HepG2 (cell line): ENCODE measurements around the gene KCTD19. TPM values are rescaled to one million over a fixed set of nuclear protein-coding genes. Genes with fewer than 3 reads are reported as not detected.

Source experiments
- ATM ChIP-seq: fragments of 450-650 bp; IDR thresholded peaks from 2 replicates; pipeline ENCODE4 v1.7.1; 2017; ENCODE audit warnings: mild to moderate bottlenecking, borderline replicate concordance
- FIP1L1 ChIP-seq: fragments of 200-400 bp; formaldehyde crosslinking; IDR thresholded peaks from 2 replicates; pipeline ENCODE4 v1.6.1; 2018; ENCODE audit warnings: low read depth, mild to moderate bottlenecking, low read length, moderate library complexity, borderline replicate concordance; ENCODE audit not compliant: insufficient read depth
- PHB2 ChIP-seq: fragments of 450-650 bp; IDR thresholded peaks from 2 replicates; pipeline ENCODE4 v1.6.1; 2018; ENCODE audit not compliant: partially characterized antibody
- SP4 ChIP-seq: sonication (generic); formaldehyde crosslinking; IDR thresholded peaks from 2 replicates; pipeline ENCODE4 v1.8.1; 2023; ENCODE audit warnings: mild to moderate bottlenecking, missing genetic modification reagents
- TSC22D2 ChIP-seq: sonication (generic); formaldehyde crosslinking; IDR thresholded peaks from 2 replicates; pipeline ENCODE4 v1.5.1; 2020; ENCODE audit warnings: missing genetic modification reagents, mild to moderate bottlenecking, borderline replicate concordance
- U2AF2 ChIP-seq: fragments of 200-400 bp; formaldehyde crosslinking; IDR thresholded peaks from 2 replicates; pipeline ENCODE4 v1.6.1; 2017; ENCODE audit warnings: low read depth, mild to moderate bottlenecking, low read length
- ZNF207 ChIP-seq: fragments of 450-650 bp; IDR thresholded peaks from 2 replicates; pipeline ENCODE4 v1.6.1; 2016; ENCODE audit warnings: antibody characterized with exemption, borderline replicate concordance
- polyA plus RNA-seq, 8 experiments: library from polyadenylated mRNA; depleted of rRNA in 3 of 8; stranded (reverse) in 7 of 8; unstranded in 1 of 8; fragments of >200 nt; fragmentation: Illumina TruSeq in 4 of 8; extraction: Trizol in 4 of 8; gene quantifications; 2 replicates each; pipeline versions ENCODE4 v1.2.1 to v1.2.3, GENCODE V29; 2011 to 2016; ENCODE audit warnings: low read depth in 4 of 8, missing spikeins in 1 of 8, mixed read lengths in 1 of 8; ENCODE audit not compliant: insufficient read depth in 1 of 8
- total RNA-seq, 5 experiments: library from RNA; depleted of rRNA; stranded (reverse); fragments of >200 nt; fragmentation: Illumina TruSeq; extraction: Trizol; gene quantifications; 2 replicates each; pipeline ENCODE4 v1.2.3, GENCODE V29; 2016; ENCODE audit warnings: low read depth in 1 of 5
- TF ChIP-seq, protein P1 (sequence below): sonication (generic); formaldehyde crosslinking; IDR thresholded peaks from 2 replicates; pipeline ENCODE4 v1.8.0; 2022; ENCODE audit warnings: missing genetic modification reagents, mild to moderate bottlenecking, borderline replicate concordance
- TF ChIP-seq, protein P2 (sequence below): sonication (generic); formaldehyde crosslinking; IDR thresholded peaks from 2 replicates; pipeline ENCODE4 v1.8.1; 2023; ENCODE audit warnings: mild to moderate bottlenecking, missing genetic modification reagents
- TF ChIP-seq, protein P3 (sequence below): sonication (generic); formaldehyde crosslinking; IDR thresholded peaks from 2 replicates; pipeline ENCODE4 v1.4.0; 2020; ENCODE audit warnings: missing genetic modification reagents, borderline replicate concordance
- TF ChIP-seq, protein P4 (sequence below): sonication (generic); formaldehyde crosslinking; IDR thresholded peaks from 2 replicates; pipeline ENCODE4 v1.4.0; 2020; ENCODE audit warnings: mild to moderate bottlenecking, low read depth, missing genetic modification reagents

Gene KCTD19
- total and polyA plus RNA-seq, 2 of the 13 experiments (the other 11 are each of a cell fraction or from before 2014, with no cell fraction given) = not detected

DNA sequence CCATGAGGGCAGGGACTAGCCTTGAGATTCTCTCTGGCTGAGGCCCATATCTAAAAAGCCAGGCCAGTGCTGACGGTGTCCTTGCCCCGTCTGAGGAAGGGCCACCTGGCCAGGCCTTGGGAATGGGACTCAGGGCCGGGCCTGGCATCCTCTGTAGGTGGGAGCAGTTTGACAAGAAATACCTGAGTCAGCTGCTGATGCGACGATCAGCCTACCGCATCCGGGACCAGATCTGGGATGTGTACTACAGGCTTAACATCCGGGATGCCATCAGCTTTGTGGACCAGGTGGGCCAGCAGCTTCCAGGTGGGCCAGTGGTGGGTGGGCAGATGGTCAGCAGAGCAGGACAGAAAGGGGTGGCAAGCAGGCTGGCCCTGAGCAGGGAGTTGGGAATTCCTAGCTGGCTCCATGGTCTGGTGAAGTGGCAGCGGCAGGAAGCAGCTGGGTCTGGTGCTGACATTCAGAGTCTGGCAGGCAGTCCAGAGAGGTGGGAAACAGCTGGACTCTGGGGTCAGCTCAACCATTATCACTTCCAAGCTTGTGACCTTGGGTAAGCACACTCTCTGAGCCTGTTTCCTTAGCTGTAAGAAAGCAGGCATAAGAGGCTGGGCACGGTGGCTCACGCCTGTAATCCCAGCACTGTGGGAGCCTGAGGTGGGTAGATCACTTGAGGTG is 68.2 kb downstream of the KCTD19 start (continued):
- TF ChIP-seq, protein P1, sequence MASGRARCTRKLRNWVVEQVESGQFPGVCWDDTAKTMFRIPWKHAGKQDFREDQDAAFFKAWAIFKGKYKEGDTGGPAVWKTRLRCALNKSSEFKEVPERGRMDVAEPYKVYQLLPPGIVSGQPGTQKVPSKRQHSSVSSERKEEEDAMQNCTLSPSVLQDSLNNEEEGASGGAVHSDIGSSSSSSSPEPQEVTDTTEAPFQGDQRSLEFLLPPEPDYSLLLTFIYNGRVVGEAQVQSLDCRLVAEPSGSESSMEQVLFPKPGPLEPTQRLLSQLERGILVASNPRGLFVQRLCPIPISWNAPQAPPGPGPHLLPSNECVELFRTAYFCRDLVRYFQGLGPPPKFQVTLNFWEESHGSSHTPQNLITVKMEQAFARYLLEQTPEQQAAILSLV (CRISPR knock-in tag) = no peak
- TF ChIP-seq PHB2 = no peak
- TF ChIP-seq ZNF207 = no peak
- TF ChIP-seq U2AF2 = no peak
- no peak for TF ChIP-seq FIP1L1
- TF ChIP-seq, protein P2, sequence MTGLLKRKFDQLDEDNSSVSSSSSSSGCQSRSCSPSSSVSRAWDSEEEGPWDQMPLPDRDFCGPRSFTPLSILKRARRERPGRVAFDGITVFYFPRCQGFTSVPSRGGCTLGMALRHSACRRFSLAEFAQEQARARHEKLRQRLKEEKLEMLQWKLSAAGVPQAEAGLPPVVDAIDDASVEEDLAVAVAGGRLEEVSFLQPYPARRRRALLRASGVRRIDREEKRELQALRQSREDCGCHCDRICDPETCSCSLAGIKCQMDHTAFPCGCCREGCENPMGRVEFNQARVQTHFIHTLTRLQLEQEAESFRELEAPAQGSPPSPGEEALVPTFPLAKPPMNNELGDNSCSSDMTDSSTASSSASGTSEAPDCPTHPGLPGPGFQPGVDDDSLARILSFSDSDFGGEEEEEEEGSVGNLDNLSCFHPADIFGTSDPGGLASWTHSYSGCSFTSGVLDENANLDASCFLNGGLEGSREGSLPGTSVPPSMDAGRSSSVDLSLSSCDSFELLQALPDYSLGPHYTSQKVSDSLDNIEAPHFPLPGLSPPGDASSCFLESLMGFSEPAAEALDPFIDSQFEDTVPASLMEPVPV = no peak
- TF ChIP-seq TSC22D2 = no peak
- no peak for TF ChIP-seq SP4 (CRISPR knock-in tag)
- no peak for TF ChIP-seq ATM
- TF ChIP-seq, protein P3, sequence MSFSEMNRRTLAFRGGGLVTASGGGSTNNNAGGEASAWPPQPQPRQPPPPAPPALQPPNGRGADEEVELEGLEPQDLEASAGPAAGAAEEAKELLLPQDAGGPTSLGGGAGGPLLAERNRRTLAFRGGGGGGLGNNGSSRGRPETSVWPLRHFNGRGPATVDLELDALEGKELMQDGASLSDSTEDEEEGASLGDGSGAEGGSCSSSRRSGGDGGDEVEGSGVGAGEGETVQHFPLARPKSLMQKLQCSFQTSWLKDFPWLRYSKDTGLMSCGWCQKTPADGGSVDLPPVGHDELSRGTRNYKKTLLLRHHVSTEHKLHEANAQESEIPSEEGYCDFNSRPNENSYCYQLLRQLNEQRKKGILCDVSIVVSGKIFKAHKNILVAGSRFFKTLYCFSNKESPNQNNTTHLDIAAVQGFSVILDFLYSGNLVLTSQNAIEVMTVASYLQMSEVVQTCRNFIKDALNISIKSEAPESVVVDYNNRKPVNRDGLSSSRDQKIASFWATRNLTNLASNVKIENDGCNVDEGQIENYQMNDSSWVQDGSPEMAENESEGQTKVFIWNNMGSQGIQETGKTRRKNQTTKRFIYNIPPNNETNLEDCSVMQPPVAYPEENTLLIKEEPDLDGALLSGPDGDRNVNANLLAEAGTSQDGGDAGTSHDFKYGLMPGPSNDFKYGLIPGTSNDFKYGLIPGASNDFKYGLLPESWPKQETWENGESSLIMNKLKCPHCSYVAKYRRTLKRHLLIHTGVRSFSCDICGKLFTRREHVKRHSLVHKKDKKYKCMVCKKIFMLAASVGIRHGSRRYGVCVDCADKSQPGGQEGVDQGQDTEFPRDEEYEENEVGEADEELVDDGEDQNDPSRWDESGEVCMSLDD (CRISPR knock-in tag) = no peak
- TF ChIP-seq, protein P4, sequence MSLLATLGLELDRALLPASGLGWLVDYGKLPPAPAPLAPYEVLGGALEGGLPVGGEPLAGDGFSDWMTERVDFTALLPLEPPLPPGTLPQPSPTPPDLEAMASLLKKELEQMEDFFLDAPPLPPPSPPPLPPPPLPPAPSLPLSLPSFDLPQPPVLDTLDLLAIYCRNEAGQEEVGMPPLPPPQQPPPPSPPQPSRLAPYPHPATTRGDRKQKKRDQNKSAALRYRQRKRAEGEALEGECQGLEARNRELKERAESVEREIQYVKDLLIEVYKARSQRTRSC (CRISPR knock-in tag) = no peak
